Retinal pigment epithelial cell (primary cell): Measurements from ENCODE around the gene ADARB2.
"Not testable (repeated sequence)": the region's sequence is repeated elsewhere in the genome, so short reads cannot be mapped to it uniquely, and the experiment has no call there.

Experiments
- DNase-seq: peaks from one replicate; pipeline ENCODE4 v3.0.0-alpha.2; 2010; ENCODE audit warnings: low read depth
- H3K4me3 ChIP-seq: 2 replicates; pipeline ENCODE4 v1.5.1; 2011; ENCODE audit warnings: mild to moderate bottlenecking, low read length, control low read depth, moderate library complexity
- CTCF ChIP-seq: conservative IDR thresholded peaks from 2 replicates; pipeline ENCODE4 v1.5.1; 2011; ENCODE audit warnings: low read depth, low read length, control low read depth, inconsistent platforms

Gene ADARB2

GRCh38 chr10:1358860-1359625 is 378.3 kb downstream of the ADARB2 start:
- DNase-seq: no peak
- H3K4me3 ChIP-seq: no peak overlapping the region
- no peak for TF ChIP-seq CTCF

DNA sequence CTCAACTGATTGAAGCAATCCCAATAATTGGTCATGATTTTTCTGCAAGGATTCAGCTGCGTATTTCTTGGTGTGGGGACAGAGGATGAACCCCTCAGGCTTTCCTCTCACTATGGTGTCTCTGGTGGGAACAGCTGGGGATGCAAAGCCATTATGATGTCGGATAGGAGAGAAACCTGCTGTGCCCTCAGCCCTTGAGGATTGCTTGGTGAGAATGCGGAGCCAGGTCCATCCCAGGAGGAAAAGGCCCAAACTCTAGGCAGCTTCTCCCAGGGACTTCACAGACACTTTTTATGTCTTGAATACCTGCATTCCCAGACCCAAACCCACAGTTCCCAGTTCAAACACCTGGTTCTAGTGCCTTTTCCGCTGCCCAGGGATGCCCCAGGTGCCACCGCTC is 379.2 kb downstream of the ADARB2 start:
- DNase-seq: no peak
- TF ChIP-seq CTCF: no peak
- H3K4me3 ChIP-seq: no peak overlapping the region

- no peak overlapping the region for H3K4me3 ChIP-seq
- DNase-seq: no peak
- no peak for TF ChIP-seq CTCF
Observed at GRCh38 chr10:1356349-1356748, 381.0 kb downstream of the ADARB2 start.

GRCh38 chr10:1354809-1355710 is 382.3 kb downstream of the ADARB2 start:
- no peak overlapping the region for H3K4me3 ChIP-seq
- no peak for TF ChIP-seq CTCF
- DNase-seq: no peak

- DNase-seq, H3K4me3 ChIP-seq: not testable (repeated sequence)
Observed at GRCh38 chr10:1352296-1352695, 385.0 kb downstream of the ADARB2 start.

GRCh38 chr10:1348773-1349050 is 388.6 kb downstream of the ADARB2 start:
- no peak for DNase-seq
- H3K4me3 ChIP-seq: no peak overlapping the region
- no peak for TF ChIP-seq CTCF

GRCh38 chr10:1347962-1348772 is 389.2 kb downstream of the ADARB2 start:
- H3K4me3 ChIP-seq: no peak overlapping the region
- no peak for DNase-seq
- TF ChIP-seq CTCF: no peak
